IMR-90 (cell line): ENCODE results near the gene KRT73. TPM values are rescaled to one million over a fixed set of nuclear protein-coding genes. Genes with fewer than 3 reads are reported as not detected.

ENCODE experiments used
- ATAC-seq: fragments of 200-7000 bp; cut with Tn5 transposase; 2 replicates; pipeline ENCODE4 v1.9.1; 2020; ENCODE audit warnings: low read depth, mild to moderate bottlenecking, moderate library complexity
- BruUV-seq: library from RNA; stranded (reverse); fragments of 400-500 nt; replicated peaks from 2 replicates; lab custom pipeline; 2021; lab: Mats Ljungman, UMichigan
- CTCF ChIA-PET: fragments of 300-600 bp; formaldehyde crosslinking; extraction: SDS; loops from one replicate; lab custom pipeline; 2021; ENCODE audit warnings: antibody characterized with exemption; lab: Yijun Ruan, JAX
- POLR2A ChIA-PET: fragments of 300-600 bp; sonication (Branson Sonifier 250); formaldehyde crosslinking; loops from one replicate; lab custom pipeline; 2022; ENCODE audit warnings: antibody characterized with exemption; ENCODE audit not compliant: unreplicated experiment; lab: Charles Lee
- DNase-seq: peaks from one replicate; pipeline ENCODE4 v3.0.0; 2013
- H2AFZ ChIP-seq: replicated peaks from 2 replicates; pipeline ENCODE3; 2013; ENCODE audit warnings: low read length, mild to moderate bottlenecking; ENCODE audit not compliant: poor library complexity
- H2AK5ac ChIP-seq: 2 replicates; pipeline ENCODE4 v1.6.1; 2013; ENCODE audit warnings: low read depth, low read length, inconsistent platforms
- H2AK9ac ChIP-seq: replicated peaks from 2 replicates; pipeline ENCODE3; 2013; ENCODE audit warnings: mild to moderate bottlenecking, low read depth, low read length, moderate library complexity; ENCODE audit not compliant: poor library complexity
- H2BK120ac ChIP-seq: 2 replicates; pipeline ENCODE4 v1.6.1; 2013; ENCODE audit warnings: low read depth, low read length, inconsistent platforms
- H2BK15ac ChIP-seq: 3 replicates; pipeline ENCODE4 v1.6.1; 2013; ENCODE audit warnings: low read depth, low read length, inconsistent platforms
- H2BK20ac ChIP-seq: 2 replicates; pipeline ENCODE4 v1.6.1; 2013; ENCODE audit warnings: low read depth, mild to moderate bottlenecking, inconsistent platforms, low read length, moderate library complexity
- H2BK5ac ChIP-seq: 2 replicates; pipeline ENCODE4 v1.6.1; 2013; ENCODE audit warnings: mild to moderate bottlenecking, low read depth, low read length, inconsistent platforms; ENCODE audit not compliant: poor library complexity, severe bottlenecking
- H3K14ac ChIP-seq: replicated peaks from 2 replicates; pipeline ENCODE4 v1.6.1; 2013; ENCODE audit warnings: low read depth, low read length, inconsistent platforms
- H3K18ac ChIP-seq: 2 replicates; pipeline ENCODE4 v1.6.1; 2013; ENCODE audit warnings: low read depth, low read length, control low read depth
- H3K23ac ChIP-seq: 2 replicates; pipeline ENCODE4 v1.6.1; 2013; ENCODE audit warnings: low read depth, low read length, inconsistent platforms
- H3K27ac ChIP-seq: 2 replicates; pipeline ENCODE4 v1.5.1; 2013; ENCODE audit warnings: mild to moderate bottlenecking, control low read depth, low read length; ENCODE audit not compliant: insufficient read depth
- H3K27me3 ChIP-seq: 2 replicates; pipeline ENCODE4 v1.6.1; 2013; ENCODE audit warnings: low read length; ENCODE audit not compliant: control insufficient read depth, insufficient read depth
- H3K36me3 ChIP-seq: 2 replicates; pipeline ENCODE4 v1.6.1; 2013; ENCODE audit warnings: low read length, mixed read lengths; ENCODE audit not compliant: control insufficient read depth, insufficient read depth
- H3K4ac ChIP-seq: 2 replicates; pipeline ENCODE4 v1.6.1; 2013; ENCODE audit warnings: low read depth, low read length, inconsistent platforms
- H3K4me1 ChIP-seq: 2 replicates; pipeline ENCODE4 v1.6.1; 2013; ENCODE audit warnings: low read length, mixed read lengths; ENCODE audit not compliant: control insufficient read depth, insufficient read depth
- H3K4me2 ChIP-seq: 2 replicates; pipeline ENCODE4 v1.6.1; 2013; ENCODE audit warnings: low read depth, mild to moderate bottlenecking, control low read depth, low read length, moderate library complexity
- H3K4me3 ChIP-seq: 2 replicates; pipeline ENCODE4 v1.5.1; 2013; ENCODE audit warnings: low read depth, mild to moderate bottlenecking, control low read depth, low read length, moderate library complexity; ENCODE audit not compliant: insufficient read depth
- H3K56ac ChIP-seq: 2 replicates; pipeline ENCODE4 v1.6.1; 2013; ENCODE audit warnings: low read length, inconsistent platforms; ENCODE audit not compliant: insufficient read depth; ENCODE audit errors: extremely low read depth
- H3K79me1 ChIP-seq, 2 experiments: 2 replicates each; pipeline ENCODE4 v1.6.1; 2013; ENCODE audit warnings: low read length in 2 of 2, inconsistent platforms in 1 of 2, low read depth in 1 of 2
- H3K9ac ChIP-seq: 2 replicates; pipeline ENCODE4 v1.6.1; 2013; ENCODE audit warnings: low read depth, low read length, control low read depth
- H3K9me1 ChIP-seq: 2 replicates; pipeline ENCODE4 v1.6.1; 2013; ENCODE audit warnings: low read length, inconsistent platforms; ENCODE audit not compliant: insufficient read depth
- H3K9me3 ChIP-seq: 2 replicates; pipeline ENCODE4 v1.6.1; 2013; ENCODE audit warnings: low read length; ENCODE audit not compliant: control insufficient read depth, insufficient read depth
- H4K20me1 ChIP-seq: 2 replicates; pipeline ENCODE4 v1.6.1; 2013; ENCODE audit warnings: low read length, inconsistent platforms; ENCODE audit not compliant: insufficient read depth
- H4K5ac ChIP-seq: 2 replicates; pipeline ENCODE4 v1.6.1; 2013; ENCODE audit warnings: mild to moderate bottlenecking, low read depth, low read length, control low read depth
- H4K8ac ChIP-seq, 2 experiments: 2 replicates each; pipeline ENCODE4 v1.6.1; 2013; ENCODE audit warnings: low read depth in 2 of 2, low read length in 2 of 2, control low read depth in 1 of 2, inconsistent platforms in 1 of 2
- H4K91ac ChIP-seq: 2 replicates; pipeline ENCODE4 v1.6.1; 2013; ENCODE audit warnings: low read depth, low read length, inconsistent platforms; ENCODE audit not compliant: insufficient read depth
- CHD1 ChIP-seq: IDR thresholded peaks from 2 replicates; pipeline ENCODE4 v1.6.1; 2012; ENCODE audit warnings: low read depth, low read length, improper control_type of control experiment
- WGBS, 2 experiments: methylation state at CpG; one replicate each; pipeline versions ENCODE4 v1.1.5 to v1.1.7; 2013; ENCODE audit warnings: missing lambda C conversion rate in 2 of 2; ENCODE audit not compliant: insufficient read length in 1 of 2; ENCODE audit errors: extremely low coverage in 2 of 2; 5-methylcytosine and 5-hydroxymethylcytosine counted together
- dilution Hi-C: fragments of 300-500 bp; cut with HindIII; formaldehyde crosslinking; loops from one replicate; pipeline ENCODE4 v1.14.3; 2018; ENCODE audit warnings: low sequenced_read_pairs; ENCODE audit not compliant: unreplicated experiment
- in situ Hi-C: fragments of 300-500 bp; cut with MboI; formaldehyde crosslinking; loops from 3 replicates; pipeline ENCODE4 v1.14.3; 2019; ENCODE audit warnings: low sequenced_read_pairs, inconsistent platforms, mixed read lengths
- intact Hi-C: fragments of 100-400 bp; cut with micrococcal nuclease; formaldehyde crosslinking; loops from 2 replicates; pipeline ENCODE4 v1.10.0; 2022
- polyA plus RNA-seq, 3 experiments: library from polyadenylated mRNA; depleted of rRNA; stranded (reverse); fragments of >200 nt; gene quantifications; 2 replicates each; pipeline ENCODE4 v1.2.3, GENCODE V29; 2012; ENCODE audit warnings: low replicate concordance in 1 of 3
- total RNA-seq: library from RNA; depleted of rRNA; stranded (reverse); fragments of >200 nt; gene quantifications from 2 replicates; pipeline ENCODE4 v1.2.3, GENCODE V29; 2012

Gene KRT73
- total and polyA plus RNA-seq, 2 of the 4 experiments (the other 2 are of a cell fraction) = not detected

DNA sequence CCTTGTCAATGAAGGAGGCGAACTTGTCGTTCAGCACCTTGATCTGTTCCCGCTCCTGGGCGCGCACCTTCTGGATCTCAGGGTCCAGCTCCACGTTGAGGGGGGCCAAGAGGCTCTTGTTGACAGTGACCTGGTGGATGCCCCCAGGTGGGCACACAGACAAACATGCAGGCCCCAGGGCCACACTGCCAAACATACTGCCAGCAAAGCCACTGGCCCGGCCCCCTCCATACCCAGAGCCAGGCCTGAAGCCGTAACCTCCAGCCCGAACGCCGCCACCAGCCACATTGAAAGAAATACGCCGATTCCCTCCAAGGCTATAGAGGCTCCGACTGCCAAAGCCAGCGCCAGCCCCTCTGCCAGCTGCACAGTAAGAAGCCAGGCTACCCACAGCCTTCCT, 45.1 kb downstream of the KRT73 start:
- Histone ChIP-seq H4K91ac (no peak overlapping the region), H3K4me2 (no peak overlapping the region), H3K23ac (no peak overlapping the region), H2AK5ac (no peak overlapping the region), H3K27ac (no peak overlapping the region), H3K14ac (no peak overlapping the region), H3K18ac (no peak overlapping the region), H4K5ac (no peak overlapping the region), H3K4me3 (no peak overlapping the region), H3K4ac (no peak overlapping the region), H4K8ac (no peak overlapping the region), H4K20me1 (no peaks in the 10 kb centered on the region), H3K36me3 (no peaks in the 10 kb centered on the region), H2BK5ac (no peak overlapping the region), H3K9me3 (no peaks in the 10 kb centered on the region), H3K27me3 (peaks cover 45% of the 10 kb centered on the region), H2AFZ (no peak overlapping the region), H2BK20ac (no peak overlapping the region), H3K4me1 (no peaks in the 10 kb centered on the region), H2AK9ac (no peak overlapping the region), H2BK120ac (no peak overlapping the region), H3K9ac (no peak overlapping the region), H3K79me1 (no peaks in the 10 kb centered on the region), H3K56ac (no peak overlapping the region), H2BK15ac (no peak overlapping the region), H3K9me1 (no peaks in the 10 kb centered on the region)
- BruUV-seq = no TSS peak
- POLR2A ChIA-PET = no interaction called here
- in situ Hi-C loops (no loop called here), intact Hi-C loops (no loop called here), dilution Hi-C loops (no loop called here)
- no peak for TF ChIP-seq CHD1
- DNase-seq (no peak), ATAC-seq (no peak)
- CTCF ChIA-PET = no interaction called here
- 77% methylated on average over 11 of the region's 15 CpGs; no CpG with 5 or more reads in 1 of the 2 experiments for WGBS, 2 experiments
